SK-N-SH treated with all-trans-retinoic acid at 6 μM for 48 hours (cell line): ENCODE data around the gene C6orf136.

Source experiments
- ATAC-seq: fragments of 200-7000 bp; cut with Tn5 transposase; 3 replicates; pipeline ENCODE4 v1.9.1; 2020; ENCODE audit warnings: mild to moderate bottlenecking, moderate library complexity
- ARNTL ChIP-seq: fragments of 450-650 bp; formaldehyde crosslinking; IDR thresholded peaks from 2 replicates; pipeline ENCODE4 v1.5.0; 2020; ENCODE audit warnings: low read depth, mild to moderate bottlenecking, moderate library complexity, borderline replicate concordance
- BACH2 ChIP-seq: fragments of 250-450 bp; sonication (Bioruptor Pico); IDR thresholded peaks from 2 replicates; pipeline ENCODE4 v1.9.0; 2021; ENCODE audit warnings: mild to moderate bottlenecking, borderline replicate concordance
- CSDC2 ChIP-seq: fragments of 250-450 bp; sonication (Bioruptor Pico); IDR thresholded peaks from 2 replicates; pipeline ENCODE4 v1.5.0; 2020; ENCODE audit warnings: mild to moderate bottlenecking, moderate library complexity
- CSRNP3 ChIP-seq: fragments of 250-450 bp; sonication (Bioruptor Pico); IDR thresholded peaks from 2 replicates; pipeline ENCODE4 v1.5.1; 2021; ENCODE audit warnings: mild to moderate bottlenecking, moderate library complexity
- ESRRG ChIP-seq: fragments of 250-450 bp; sonication (Bioruptor Pico); IDR thresholded peaks from 2 replicates; pipeline ENCODE4 v1.6.1; 2021; ENCODE audit warnings: mild to moderate bottlenecking
- GLIS3 ChIP-seq: fragments of 250-450 bp; sonication (Bioruptor Pico); IDR thresholded peaks from 2 replicates; pipeline ENCODE4 v1.5.0; 2020; ENCODE audit warnings: mild to moderate bottlenecking, moderate library complexity
- ISL1 ChIP-seq: fragments of 250-450 bp; sonication (Bioruptor Pico); IDR thresholded peaks from 2 replicates; pipeline ENCODE4 v2.1.2; 2022; ENCODE audit warnings: mild to moderate bottlenecking, moderate library complexity
- OSR1 ChIP-seq: fragments of 250-450 bp; sonication (Bioruptor Pico); IDR thresholded peaks from 2 replicates; pipeline ENCODE4 v1.8.0; 2022; ENCODE audit warnings: moderate library complexity, mild to moderate bottlenecking, inconsistent platforms
- PATZ1 ChIP-seq: fragments of 250-450 bp; sonication (Bioruptor Pico); IDR thresholded peaks from 2 replicates; pipeline ENCODE4 v1.8.0; 2020; ENCODE audit warnings: mild to moderate bottlenecking, moderate library complexity, borderline replicate concordance
- PPARA ChIP-seq: fragments of 250-450 bp; sonication (Bioruptor Pico); IDR thresholded peaks from 2 replicates; pipeline ENCODE4 v1.5.0; 2020; ENCODE audit warnings: mild to moderate bottlenecking, borderline replicate concordance
- RARB ChIP-seq: fragments of 250-450 bp; sonication (Bioruptor Pico); IDR thresholded peaks from 2 replicates; pipeline ENCODE4 v1.8.0; 2021; ENCODE audit warnings: mild to moderate bottlenecking, moderate library complexity
- SNAI2 ChIP-seq: fragments of 250-450 bp; sonication (Bioruptor Pico); IDR thresholded peaks from 2 replicates; pipeline ENCODE4 v1.5.0; 2020; ENCODE audit warnings: mild to moderate bottlenecking, moderate library complexity
- TCF4 ChIP-seq: fragments of 250-450 bp; sonication (Bioruptor Pico); IDR thresholded peaks from 2 replicates; pipeline ENCODE4 v1.8.0; 2021; ENCODE audit warnings: mild to moderate bottlenecking, moderate library complexity, borderline replicate concordance
- TOX ChIP-seq: fragments of 250-450 bp; sonication (Bioruptor Pico); IDR thresholded peaks from 2 replicates; pipeline ENCODE4 v1.8.0; 2021; ENCODE audit warnings: mild to moderate bottlenecking, moderate library complexity, borderline replicate concordance
- TSHZ2 ChIP-seq: fragments of 250-450 bp; sonication (Bioruptor Pico); IDR thresholded peaks from 2 replicates; pipeline ENCODE4 v1.5.0; 2020; ENCODE audit warnings: mild to moderate bottlenecking, moderate library complexity
- ZC3H10 ChIP-seq: fragments of 250-450 bp; sonication (Bioruptor Pico); IDR thresholded peaks from 2 replicates; pipeline ENCODE4 v1.5.1; 2021; ENCODE audit warnings: mild to moderate bottlenecking, moderate library complexity
- ZFP3 ChIP-seq: fragments of 250-450 bp; sonication (Bioruptor Pico); IDR thresholded peaks from 2 replicates; pipeline ENCODE4 v1.5.0; 2020; ENCODE audit warnings: mild to moderate bottlenecking, moderate library complexity
- ZFP30 ChIP-seq: fragments of 450-650 bp; formaldehyde crosslinking; IDR thresholded peaks from 2 replicates; pipeline ENCODE4 v1.5.0; 2022; ENCODE audit warnings: mild to moderate bottlenecking, moderate library complexity
- ZNF565 ChIP-seq: fragments of 450-650 bp; formaldehyde crosslinking; conservative IDR thresholded peaks from 2 replicates; pipeline ENCODE4 v1.5.0; 2020; ENCODE audit warnings: low read depth, mild to moderate bottlenecking, moderate library complexity
- TF ChIP-seq, protein P1 (sequence below): fragments of 250-450 bp; sonication (Bioruptor Pico); IDR thresholded peaks from 2 replicates; pipeline ENCODE4 v1.8.0; 2021; ENCODE audit warnings: low read depth, mild to moderate bottlenecking, moderate library complexity, borderline replicate concordance
- TF ChIP-seq, protein P2 (sequence below): fragments of 250-450 bp; sonication (Bioruptor Pico); IDR thresholded peaks from 2 replicates; pipeline ENCODE4 v1.5.1; 2020; ENCODE audit warnings: low read depth, mild to moderate bottlenecking, moderate library complexity

The C6orf136 gene

DNA sequence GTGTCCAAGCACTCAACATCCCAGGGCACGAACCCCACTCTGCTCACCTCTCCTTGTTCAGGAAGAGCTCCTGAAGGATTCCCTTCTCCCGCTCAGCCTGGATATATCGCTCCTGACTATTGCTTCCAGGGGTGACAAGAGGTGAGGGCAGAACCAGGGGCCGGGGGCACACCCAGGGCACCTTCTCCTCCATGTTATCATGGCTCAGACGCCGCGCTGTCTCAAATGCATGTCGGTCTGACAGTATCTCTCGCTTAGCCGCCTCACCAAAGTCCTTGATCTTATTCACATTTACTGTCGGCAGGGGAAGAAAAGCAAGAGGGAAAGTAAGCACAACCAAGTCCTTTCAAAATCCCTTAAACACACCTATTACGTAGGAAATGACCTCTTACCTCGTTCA lies 43.0 kb upstream of the C6orf136 start (continued):
- TF ChIP-seq ZFP30 (CRISPR knock-in tag): no peak

- no peak for ATAC-seq
- no peak for TF ChIP-seq PATZ1 (CRISPR knock-in tag)
- no peak for TF ChIP-seq CSDC2 (CRISPR knock-in tag)
- no peak for TF ChIP-seq TOX
- no peak for TF ChIP-seq GLIS3 (CRISPR knock-in tag)
- TF ChIP-seq, protein P1, sequence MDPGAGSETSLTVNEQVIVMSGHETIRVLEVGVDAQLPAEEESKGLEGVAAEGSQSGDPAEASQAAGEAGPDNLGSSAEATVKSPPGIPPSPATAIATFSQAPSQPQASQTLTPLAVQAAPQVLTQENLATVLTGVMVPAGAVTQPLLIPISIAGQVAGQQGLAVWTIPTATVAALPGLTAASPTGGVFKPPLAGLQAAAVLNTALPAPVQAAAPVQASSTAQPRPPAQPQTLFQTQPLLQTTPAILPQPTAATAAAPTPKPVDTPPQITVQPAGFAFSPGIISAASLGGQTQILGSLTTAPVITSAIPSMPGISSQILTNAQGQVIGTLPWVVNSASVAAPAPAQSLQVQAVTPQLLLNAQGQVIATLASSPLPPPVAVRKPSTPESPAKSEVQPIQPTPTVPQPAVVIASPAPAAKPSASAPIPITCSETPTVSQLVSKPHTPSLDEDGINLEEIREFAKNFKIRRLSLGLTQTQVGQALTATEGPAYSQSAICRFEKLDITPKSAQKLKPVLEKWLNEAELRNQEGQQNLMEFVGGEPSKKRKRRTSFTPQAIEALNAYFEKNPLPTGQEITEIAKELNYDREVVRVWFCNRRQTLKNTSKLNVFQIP (CRISPR knock-in tag): no peak
- no peak for TF ChIP-seq ESRRG (CRISPR knock-in tag)
- TF ChIP-seq ZFP3 (CRISPR knock-in tag): no peak
- no peak for TF ChIP-seq TSHZ2 (CRISPR knock-in tag)
- no peak for TF ChIP-seq CSRNP3 (CRISPR knock-in tag)
- TF ChIP-seq ISL1 (CRISPR knock-in tag): no peak
- TF ChIP-seq PPARA (CRISPR knock-in tag): no peak
- TF ChIP-seq ARNTL (CRISPR knock-in tag): no peak
- no peak for TF ChIP-seq BACH2 (CRISPR knock-in tag)
Observed at GRCh38 chr6:30610065-30610464, 36.9 kb upstream of the C6orf136 start.

DNA sequence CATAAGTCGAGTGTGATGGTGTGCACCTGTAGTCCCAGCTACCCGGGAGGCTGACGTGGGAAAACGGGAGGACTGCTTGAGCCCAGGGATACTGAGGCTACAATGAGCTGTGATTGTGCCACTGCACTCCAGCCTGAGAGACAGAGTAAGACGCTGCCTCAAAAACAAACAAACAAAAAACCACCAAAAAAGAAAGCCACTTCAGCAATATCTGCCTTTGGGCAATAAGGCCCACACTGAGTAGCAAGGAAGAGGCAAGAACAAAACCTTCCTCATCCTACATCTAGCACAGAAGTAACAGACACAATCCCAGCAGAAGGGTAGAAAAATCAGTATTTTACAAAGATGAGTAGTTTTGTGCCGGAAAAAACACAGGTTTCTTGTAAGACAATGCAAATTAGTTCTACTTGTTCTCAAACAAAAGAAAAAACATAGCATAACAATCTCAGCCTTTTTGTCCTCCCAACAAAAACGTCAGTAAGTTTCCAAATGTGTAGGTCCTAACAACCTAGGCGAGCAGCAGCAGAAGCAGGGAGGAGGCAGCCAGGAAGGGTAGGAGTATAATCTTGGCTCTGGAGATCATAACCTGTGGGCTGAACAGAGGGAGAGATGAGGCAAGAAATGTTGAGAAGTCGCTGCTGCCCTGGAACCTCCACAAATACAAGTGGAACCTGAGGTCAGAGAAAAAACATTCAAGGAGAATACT lies 35.6 kb upstream of the C6orf136 start:
- no peak for ATAC-seq
- TF ChIP-seq, protein P2, sequence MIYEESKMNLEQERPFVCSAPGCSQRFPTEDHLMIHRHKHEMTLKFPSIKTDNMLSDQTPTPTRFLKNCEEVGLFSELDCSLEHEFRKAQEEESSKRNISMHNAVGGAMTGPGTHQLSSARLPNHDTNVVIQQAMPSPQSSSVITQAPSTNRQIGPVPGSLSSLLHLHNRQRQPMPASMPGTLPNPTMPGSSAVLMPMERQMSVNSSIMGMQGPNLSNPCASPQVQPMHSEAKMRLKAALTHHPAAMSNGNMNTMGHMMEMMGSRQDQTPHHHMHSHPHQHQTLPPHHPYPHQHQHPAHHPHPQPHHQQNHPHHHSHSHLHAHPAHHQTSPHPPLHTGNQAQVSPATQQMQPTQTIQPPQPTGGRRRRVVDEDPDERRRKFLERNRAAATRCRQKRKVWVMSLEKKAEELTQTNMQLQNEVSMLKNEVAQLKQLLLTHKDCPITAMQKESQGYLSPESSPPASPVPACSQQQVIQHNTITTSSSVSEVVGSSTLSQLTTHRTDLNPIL (CRISPR knock-in tag): no peak
- TF ChIP-seq RARB (CRISPR knock-in tag) (no peak), TCF4 (CRISPR knock-in tag) (no peak), ZC3H10 (CRISPR knock-in tag) (no peak), ZFP30 (CRISPR knock-in tag) (no peak), ZNF565 (CRISPR knock-in tag) (no peak), ZFP3 (CRISPR knock-in tag) (no peak), SNAI2 (CRISPR knock-in tag) (no peak), OSR1 (CRISPR knock-in tag) (no peak)
- TF ChIP-seq, protein P1 (CRISPR knock-in tag): no peak
